DMS153 treated with DMSO at 0.1 percent for 48 hours (cell line): ENCODE measurements around the gene CCDC24.

Experiments
- DNase-seq: peaks from one replicate; lab custom pipeline; 2025; ENCODE audit not compliant: unreplicated experiment; lab: John Stamatoyannopoulos, UW

CCDC24 gene

GRCh38 chr1:44024031-44024902 lies 32.9 kb downstream of the CCDC24 start:
- no peak for DNase-seq

- DNase-seq = no peak
Measured at GRCh38 chr1:44024903-44025525, 33.6 kb downstream of the CCDC24 start.

- DNase-seq = no peak
Measured at GRCh38 chr1:44025816-44026215, 34.4 kb downstream of the CCDC24 start.

- DNase-seq = no peak
Measured at GRCh38 chr1:44027320-44027719, 35.9 kb downstream of the CCDC24 start.

- peak; percentile 83 for DNase-seq
Measured at GRCh38 chr1:44029260-44029910, 38.0 kb downstream of the CCDC24 start.

GRCh38 chr1:44029911-44030604 lies 38.7 kb downstream of the CCDC24 start:
- peak; percentile 87 for DNase-seq

GRCh38 chr1:44030605-44031251 lies 39.3 kb downstream of the CCDC24 start:
- DNase-seq = peak; percentile 42

GRCh38 chr1:44031252-44032169 lies 40.1 kb downstream of the CCDC24 start, which contains the start of gene SLC6A9:
Gene SLC6A9 (minus strand): TSS chr1:44031462. CDS start chr1:44024277, 7,185 bp downstream.
- DNase-seq = no peak

- DNase-seq = no peak
Measured at GRCh38 chr1:44032170-44032790, 40.9 kb downstream of the CCDC24 start.

GRCh38 chr1:44033041-44033575 lies 41.7 kb downstream of the CCDC24 start:
- no peak for DNase-seq

- DNase-seq = no peak
Measured at GRCh38 chr1:44033756-44034155, 42.4 kb downstream of the CCDC24 start.

GRCh38 chr1:44034423-44034822 lies 43.0 kb downstream of the CCDC24 start:
- no peak for DNase-seq

GRCh38 chr1:44034976-44035716 lies 43.7 kb downstream of the CCDC24 start:
- DNase-seq = no peak

GRCh38 chr1:44035726-44036408 lies 44.5 kb downstream of the CCDC24 start:
- no peak for DNase-seq

- peak; percentile 83 for DNase-seq
Measured at GRCh38 chr1:44036409-44037139, 45.2 kb downstream of the CCDC24 start.

GRCh38 chr1:44037154-44037553 lies 45.8 kb downstream of the CCDC24 start:
- DNase-seq = no peak
